ENCODE data around the gene RTP5.

- TF ChIP-seq TAF1 (IDR thresholded peaks at IDR 0.05; ENCODE audit: low read depth), result no peak
- TF ChIP-seq EP300 (IDR thresholded peaks at IDR 0.05; ENCODE audit: borderline replicate concordance), result no peak
- no peak for TF ChIP-seq YY1 (IDR thresholded peaks at IDR 0.05; ENCODE audit: low read depth)
- TF ChIP-seq TEAD4 (IDR thresholded peaks at IDR 0.05), result no peak
- peak; percentile 87 for TF ChIP-seq USF1 (IDR thresholded peaks at IDR 0.05)
- peak; percentile 31; the same call in 1 of the 2 replicates for TF ChIP-seq MAX (IDR thresholded peaks at IDR 0.05)
- no peak for TF ChIP-seq REST (IDR thresholded peaks at IDR 0.05; ENCODE audit: low read depth)
- no peak for TF ChIP-seq CEBPB (IDR thresholded peaks at IDR 0.05)
- TF ChIP-seq TCF12 (IDR thresholded peaks at IDR 0.05; ENCODE audit: low read depth), result no peak
- no peak for TF ChIP-seq NFIC (IDR thresholded peaks at IDR 0.05)
- peak; percentile 23; the same call in 1 of the 2 replicates for TF ChIP-seq EGR1 (IDR thresholded peaks at IDR 0.05)
- no peak for TF ChIP-seq RAD21 (IDR thresholded peaks at IDR 0.05; ENCODE audit: low read depth)
- no peak for TF ChIP-seq FOXM1 (IDR thresholded peaks at IDR 0.05; ENCODE audit: borderline replicate concordance, low read depth)
- TF ChIP-seq ZBTB7A (IDR thresholded peaks at IDR 0.05; ENCODE audit: low read depth), result no peak
These were observed 12.6 kb downstream of the RTP5 start for GRCh38 chr2:241882091-241882625.

Measured in Ishikawa (cell line).